Calu3 (cell line): ENCODE results near the gene OLFM2. TPM values are rescaled to one million over a fixed set of nuclear protein-coding genes. Genes with fewer than 3 reads are reported as not detected.

Experiments used
- BruUV-seq: library from RNA; stranded (reverse); fragments of 400-500 nt; replicated peaks from 2 replicates; lab custom pipeline; 2021; lab: Mats Ljungman, UMichigan
- CTCF ChIA-PET: fragments of 300-600 bp; sonication (Branson Sonifier 250); formaldehyde crosslinking; loops from one replicate; lab custom pipeline; 2022; ENCODE audit warnings: antibody characterized with exemption; lab: Charles Lee
- DNase-seq: peaks from one replicate; pipeline ENCODE4 v3.0.0; 2022
- H3K27ac Mint-ChIP-seq: one replicate; pipeline ENCODE4 v1.8.0; 2022; ENCODE audit warnings: mixed read lengths; ENCODE audit not compliant: unreplicated experiment
- H3K27me3 Mint-ChIP-seq: one replicate; pipeline ENCODE4 v1.8.0; 2022; ENCODE audit warnings: mixed read lengths; ENCODE audit not compliant: unreplicated experiment
- H3K36me3 Mint-ChIP-seq: one replicate; pipeline ENCODE4 v1.8.0; 2022; ENCODE audit warnings: mild to moderate bottlenecking, moderate library complexity, mixed read lengths; ENCODE audit not compliant: insufficient read depth, unreplicated experiment
- H3K4me1 Mint-ChIP-seq: one replicate; pipeline ENCODE4 v1.8.0; 2022; ENCODE audit warnings: mild to moderate bottlenecking, low read depth, mixed read lengths; ENCODE audit not compliant: unreplicated experiment
- H3K4me3 Mint-ChIP-seq: one replicate; pipeline ENCODE4 v1.8.0; 2022; ENCODE audit warnings: mild to moderate bottlenecking, low read depth, moderate library complexity, mixed read lengths; ENCODE audit not compliant: unreplicated experiment
- H3K9me3 Mint-ChIP-seq: one replicate; pipeline ENCODE4 v1.8.0; 2022; ENCODE audit warnings: low read depth, mixed read lengths; ENCODE audit not compliant: unreplicated experiment
- intact Hi-C: fragments of 100-400 bp; cut with micrococcal nuclease; formaldehyde crosslinking; loops from one replicate; pipeline ENCODE4 v1.10.0; 2022; ENCODE audit not compliant: unreplicated experiment
- total RNA-seq: library from RNA; stranded (reverse); gene quantifications from 2 replicates; pipeline ENCODE4 v1.2.3, GENCODE V29; 2022
- TF ChIP-seq, protein P1 (sequence below): fragments of 200-600 bp; IDR thresholded peaks from one replicate; pipeline ENCODE4 v1.8.0; 2022; ENCODE audit warnings: antibody characterized with exemption; ENCODE audit not compliant: unreplicated experiment

The OLFM2 gene
- total RNA-seq, 1 experiment from 2014 or later = 11.2 TPM

DNA sequence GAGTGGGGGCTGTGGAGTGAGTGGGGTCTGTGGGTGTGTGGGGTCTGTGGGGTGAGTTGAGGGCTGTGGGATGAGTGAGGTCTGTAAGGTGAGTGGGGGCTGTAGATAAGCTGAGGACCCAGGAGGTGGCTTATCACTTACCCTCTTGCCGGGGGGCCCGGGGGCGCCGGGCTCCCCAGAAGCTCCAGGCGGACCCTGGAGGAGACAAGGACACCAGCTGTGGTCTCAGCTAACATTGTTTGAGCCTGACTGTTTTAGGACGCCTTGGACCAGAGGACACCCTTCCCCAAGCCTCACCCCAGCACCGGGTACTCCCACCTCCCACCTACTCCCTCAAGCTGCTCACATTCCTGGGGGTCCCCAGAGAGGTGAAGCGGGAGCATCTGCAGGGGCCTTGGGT is 34.2 kb upstream of the OLFM2 start:
- BruUV-seq = no TSS peak
- no peak overlapping the region for H3K27ac Mint-ChIP-seq
- TF ChIP-seq, protein P1, sequence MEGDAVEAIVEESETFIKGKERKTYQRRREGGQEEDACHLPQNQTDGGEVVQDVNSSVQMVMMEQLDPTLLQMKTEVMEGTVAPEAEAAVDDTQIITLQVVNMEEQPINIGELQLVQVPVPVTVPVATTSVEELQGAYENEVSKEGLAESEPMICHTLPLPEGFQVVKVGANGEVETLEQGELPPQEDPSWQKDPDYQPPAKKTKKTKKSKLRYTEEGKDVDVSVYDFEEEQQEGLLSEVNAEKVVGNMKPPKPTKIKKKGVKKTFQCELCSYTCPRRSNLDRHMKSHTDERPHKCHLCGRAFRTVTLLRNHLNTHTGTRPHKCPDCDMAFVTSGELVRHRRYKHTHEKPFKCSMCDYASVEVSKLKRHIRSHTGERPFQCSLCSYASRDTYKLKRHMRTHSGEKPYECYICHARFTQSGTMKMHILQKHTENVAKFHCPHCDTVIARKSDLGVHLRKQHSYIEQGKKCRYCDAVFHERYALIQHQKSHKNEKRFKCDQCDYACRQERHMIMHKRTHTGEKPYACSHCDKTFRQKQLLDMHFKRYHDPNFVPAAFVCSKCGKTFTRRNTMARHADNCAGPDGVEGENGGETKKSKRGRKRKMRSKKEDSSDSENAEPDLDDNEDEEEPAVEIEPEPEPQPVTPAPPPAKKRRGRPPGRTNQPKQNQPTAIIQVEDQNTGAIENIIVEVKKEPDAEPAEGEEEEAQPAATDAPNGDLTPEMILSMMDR = no peak
- DNase-seq = no peak
- intact Hi-C loops = no loop called here
- H3K9me3 Mint-ChIP-seq = peaks cover 5% of the 10 kb centered on the region
- H3K27me3 Mint-ChIP-seq = peaks cover 49% of the 10 kb centered on the region
- no peak overlapping the region for H3K4me3 Mint-ChIP-seq
- peaks cover 7% of the 10 kb centered on the region for H3K36me3 Mint-ChIP-seq
- CTCF ChIA-PET = no interaction called here
- H3K4me1 Mint-ChIP-seq = no peaks in the 10 kb centered on the region

DNA sequence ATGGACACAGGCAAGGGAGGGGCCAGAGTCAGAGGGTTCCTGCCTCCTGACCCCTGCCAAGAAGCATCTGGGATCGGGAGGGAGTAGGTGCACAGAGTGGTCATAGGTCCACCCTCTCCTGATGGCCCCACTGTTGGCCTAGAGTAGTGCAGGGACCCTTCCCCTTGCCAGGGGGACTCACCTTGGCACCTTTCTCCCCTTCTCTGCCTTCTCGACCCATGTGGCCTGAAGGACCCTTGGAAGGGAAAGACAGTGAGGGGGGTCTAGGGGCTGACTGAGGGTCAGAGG is 33.3 kb upstream of the OLFM2 start:
- Mint-ChIP-seq H3K27me3 (peaks cover 49% of the 10 kb centered on the region), H3K4me1 (no peaks in the 10 kb centered on the region), H3K4me3 (no peak overlapping the region), H3K27ac (no peak overlapping the region), H3K9me3 (peaks cover 5% of the 10 kb centered on the region), H3K36me3 (peaks cover 7% of the 10 kb centered on the region)
- TF ChIP-seq, protein P1 = no peak
- BruUV-seq = no TSS peak
- CTCF ChIA-PET = no interaction called here
- intact Hi-C loops = no loop called here
- no peak for DNase-seq

DNA sequence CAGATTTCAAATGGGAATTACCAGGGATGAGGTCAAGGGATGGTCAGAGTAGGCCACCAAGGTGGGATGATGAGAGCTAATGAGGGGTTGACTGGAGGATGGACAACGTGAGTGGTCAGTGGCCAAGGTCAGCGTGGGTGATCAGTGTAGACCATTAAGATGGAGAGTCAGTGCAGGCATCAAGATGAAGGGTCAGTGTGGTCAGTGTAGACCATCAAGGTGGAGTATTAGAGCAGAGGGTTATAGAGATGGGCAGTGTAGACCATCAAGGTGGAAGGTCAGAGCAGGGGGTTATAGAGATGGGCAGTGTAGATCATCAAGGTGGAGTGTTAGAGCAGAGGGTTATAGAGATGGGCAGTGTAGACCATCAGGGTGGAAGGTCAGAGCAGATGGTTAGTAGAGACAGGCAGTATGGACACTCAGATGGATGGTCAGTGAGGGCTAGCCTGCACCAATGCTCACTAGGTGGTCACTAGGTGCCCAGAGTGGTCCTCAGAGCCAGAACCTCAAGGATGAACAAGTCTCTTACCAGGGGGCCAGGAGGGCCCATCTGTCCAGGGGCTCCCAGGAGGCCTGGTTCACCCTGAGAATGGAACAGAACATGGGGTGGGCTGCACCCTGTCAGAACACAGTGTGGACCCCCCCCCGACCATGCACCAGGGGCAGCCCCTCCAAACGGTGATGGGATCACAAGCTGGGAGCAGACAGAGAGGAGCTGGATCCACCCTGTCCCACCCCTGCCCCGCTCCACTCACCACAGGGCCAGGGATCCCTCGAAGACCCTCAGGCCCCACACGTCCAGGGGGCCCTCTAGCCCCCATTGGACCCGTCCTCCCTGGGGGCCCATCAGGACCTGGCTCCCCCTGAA is 32.7 kb upstream of the OLFM2 start:
- no TSS peak for BruUV-seq
- no peak overlapping the region for H3K27ac Mint-ChIP-seq

DNA sequence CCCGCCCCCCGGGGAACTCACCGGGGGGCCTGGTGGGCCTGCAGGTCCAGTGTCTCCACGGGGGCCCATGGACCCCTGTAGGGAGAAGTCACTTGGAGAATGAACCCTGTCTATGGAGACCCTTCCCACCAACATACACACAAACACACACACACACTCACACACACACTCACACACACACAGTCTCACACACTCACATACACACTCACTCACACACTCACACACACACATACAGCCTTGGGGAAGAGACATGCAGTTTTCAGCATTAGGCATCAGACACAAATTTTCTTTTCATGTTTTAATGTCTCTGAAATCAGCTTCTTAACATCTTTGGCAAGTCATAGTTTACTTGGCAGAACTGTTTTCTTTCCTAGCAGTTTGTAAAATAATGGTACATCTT is 31.0 kb upstream of the OLFM2 start:
- H3K4me3 Mint-ChIP-seq = no peak overlapping the region
- peaks cover 5% of the 10 kb centered on the region for H3K9me3 Mint-ChIP-seq
- H3K27me3 Mint-ChIP-seq = peaks cover 52% of the 10 kb centered on the region
- BruUV-seq = no TSS peak
- TF ChIP-seq, protein P1 = no peak
- no peak overlapping the region for H3K27ac Mint-ChIP-seq
- CTCF ChIA-PET = no interaction called here
- no peak for DNase-seq
- H3K4me1 Mint-ChIP-seq = no peaks in the 10 kb centered on the region
- intact Hi-C loops = no loop called here
- H3K36me3 Mint-ChIP-seq = peaks cover 7% of the 10 kb centered on the region

More for the DNA sequence above, 32.7 kb upstream of the OLFM2 start:
- intact Hi-C loops = no loop called here
- H3K4me1 Mint-ChIP-seq = no peaks in the 10 kb centered on the region
- TF ChIP-seq, protein P1 = no peak
- CTCF ChIA-PET = no interaction called here
- no peak overlapping the region for H3K4me3 Mint-ChIP-seq
- H3K9me3 Mint-ChIP-seq = peaks cover 5% of the 10 kb centered on the region
- peaks cover 7% of the 10 kb centered on the region for H3K36me3 Mint-ChIP-seq
- no peak for DNase-seq
- peaks cover 49% of the 10 kb centered on the region for H3K27me3 Mint-ChIP-seq
